ENCODE data around the gene POLE2.
"Not testable (repeated sequence)": the region's sequence is repeated elsewhere in the genome, so short reads cannot be mapped to it uniquely, and the experiment has no call there.

The POLE2 gene

GRCh38 chr14:49659526-49660455 lies 28.2 kb downstream of the POLE2 start:
- no peak for DNase-seq (ENCODE audit: low spot score)

- DNase-seq (ENCODE audit: low spot score): not testable (repeated sequence)
Measured at GRCh38 chr14:49657500-49657899, 30.5 kb downstream of the POLE2 start.

GRCh38 chr14:49654511-49654910 lies 33.5 kb downstream of the POLE2 start:
- DNase-seq (ENCODE audit: low spot score): no peak

GRCh38 chr14:49653508-49653907 lies 34.5 kb downstream of the POLE2 start:
- no peak for DNase-seq (ENCODE audit: low spot score)

GRCh38 chr14:49642163-49642562 lies 45.9 kb downstream of the POLE2 start:
- DNase-seq (ENCODE audit: low spot score): no peak

- no peak for DNase-seq (ENCODE audit: low spot score)
Measured at GRCh38 chr14:49641697-49642129, 46.3 kb downstream of the POLE2 start.

GRCh38 chr14:49640540-49641417 lies 47.2 kb downstream of the POLE2 start:
- no peak for DNase-seq (ENCODE audit: low spot score)

GRCh38 chr14:49637534-49638078 lies 50.4 kb downstream of the POLE2 start:
- DNase-seq (ENCODE audit: low spot score): no peak

- no peak for DNase-seq (ENCODE audit: low spot score)
Measured at GRCh38 chr14:49636866-49637265, 51.1 kb downstream of the POLE2 start.

- DNase-seq (ENCODE audit: low spot score): peak; percentile 61
Measured at GRCh38 chr14:49634547-49635334, 53.3 kb downstream of the POLE2 start, which contains the start of gene DNAAF2. DNAAF2 (minus strand) TSS chr14:49635244; CDS start chr14:49635149, 95 bp downstream.

- DNase-seq (ENCODE audit: low spot score): peak; percentile 95
Measured at GRCh38 chr14:49633640-49634546, 54.1 kb downstream of the POLE2 start.

GRCh38 chr14:49623941-49624839 lies 63.8 kb downstream of the POLE2 start:
- DNase-seq (ENCODE audit: low spot score): peak; percentile 48

- no peak for DNase-seq (ENCODE audit: low spot score)
Measured at GRCh38 chr14:49623387-49623786, 64.6 kb downstream of the POLE2 start.

- DNase-seq (ENCODE audit: low spot score): no peak
Measured at GRCh38 chr14:49622022-49622607, 65.9 kb downstream of the POLE2 start.

GRCh38 chr14:49621114-49621881 lies 66.7 kb downstream of the POLE2 start:
- peak; percentile 57 for DNase-seq (ENCODE audit: low spot score)

GRCh38 chr14:49620182-49621113 lies 67.6 kb downstream of the POLE2 start, which contains the start of the genes MGAT2 and RPL36AL:
MGAT2 (plus strand) TSS chr14:49620799; CDS start chr14:49621269, 470 bp downstream.
RPL36AL (minus strand) TSS chr14:49620626; CDS start chr14:49619104, 1,522 bp downstream.
- peak; percentile 99 for DNase-seq (ENCODE audit: low spot score)

GRCh38 chr14:49619730-49620129 lies 68.3 kb downstream of the POLE2 start:
- no peak for DNase-seq (ENCODE audit: low spot score)

All from activated CD4-positive, alpha-beta T cell treated with anti-CD3 and anti-CD28 coated beads, Interleukin-2, Interleukin-4, amounts not matched to agents 100 ng/mL and 50 ng/mL, durations not matched to agents 16 hours and 8 hours (primary cell).